GM23248 (cell line): ENCODE results near the gene JMJD6. TPM values are rescaled to one million over a fixed set of nuclear protein-coding genes. Genes with fewer than 3 reads are reported as not detected.
A peak's percentile ranks its signal among the peaks of the same experiment; 100 is the strongest.

Source experiments
- DNase-seq: peaks from one replicate; pipeline ENCODE4 v3.0.0-alpha.2; 2015
- H2AFZ ChIP-seq: fragments of 200-600 bp; sonication (generic); 2 replicates; pipeline ENCODE4 v1.6.1; 2016; ENCODE audit warnings: antibody characterized with exemption
- H3F3A ChIP-seq: fragments of 200-600 bp; sonication (generic); 2 replicates; pipeline ENCODE4 v1.6.1; 2016; ENCODE audit warnings: mild to moderate bottlenecking, antibody characterized with exemption, mixed run types; ENCODE audit not compliant: insufficient read depth
- H3K27ac ChIP-seq: fragments of 200-600 bp; sonication (generic); 2 replicates; pipeline ENCODE4 v1.5.1; 2016; ENCODE audit warnings: mild to moderate bottlenecking
- H3K27me3 ChIP-seq: fragments of 200-600 bp; sonication (generic); replicated peaks from 2 replicates; pipeline ENCODE4 v1.6.1; 2016; ENCODE audit warnings: mild to moderate bottlenecking; ENCODE audit not compliant: insufficient read depth
- H3K36me3 ChIP-seq: fragments of 200-600 bp; sonication (generic); 2 replicates; pipeline ENCODE4 v1.6.1; 2016; ENCODE audit warnings: low read depth, mild to moderate bottlenecking
- H3K4me1 ChIP-seq: fragments of 200-600 bp; sonication (generic); 2 replicates; pipeline ENCODE4 v1.6.1; 2016; ENCODE audit warnings: mild to moderate bottlenecking; ENCODE audit not compliant: insufficient read depth
- H3K4me2 ChIP-seq: fragments of 200-600 bp; sonication (generic); one replicate; pipeline ENCODE4 v1.6.1; 2016; ENCODE audit warnings: mild to moderate bottlenecking; ENCODE audit not compliant: unreplicated experiment
- H3K4me3 ChIP-seq: fragments of 200-600 bp; sonication (generic); 2 replicates; pipeline ENCODE4 v1.5.1; 2016; ENCODE audit warnings: mild to moderate bottlenecking
- H3K79me2 ChIP-seq: fragments of 200-600 bp; sonication (generic); 2 replicates; pipeline ENCODE4 v1.6.1; 2016; ENCODE audit warnings: mild to moderate bottlenecking; ENCODE audit not compliant: insufficient read depth
- H3K9ac ChIP-seq: fragments of 200-600 bp; sonication (generic); 2 replicates; pipeline ENCODE4 v1.6.1; 2016; ENCODE audit warnings: mild to moderate bottlenecking
- H3K9me2 ChIP-seq: fragments of 200-600 bp; sonication (generic); 2 replicates; pipeline ENCODE4 v1.6.1; 2016; ENCODE audit warnings: mixed run types, mild to moderate bottlenecking, moderate library complexity; ENCODE audit not compliant: insufficient read depth
- H3K9me3 ChIP-seq: fragments of 200-600 bp; sonication (generic); one replicate; pipeline ENCODE4 v1.6.1; 2017; ENCODE audit warnings: low read depth
- H4K20me1 ChIP-seq: fragments of 200-600 bp; sonication (generic); 2 replicates; pipeline ENCODE4 v1.6.0; 2016; ENCODE audit not compliant: insufficient read depth
- EZH2 ChIP-seq: fragments of 200-600 bp; sonication (generic); IDR thresholded peaks from 2 replicates; pipeline ENCODE4 v1.6.1; 2018; ENCODE audit warnings: antibody characterized with exemption, mild to moderate bottlenecking; ENCODE audit not compliant: insufficient read depth, poor library complexity, severe bottlenecking
- EZH2phosphoT487 ChIP-seq: fragments of 200-600 bp; sonication (generic); IDR thresholded peaks from 2 replicates; pipeline ENCODE4 v1.6.1; 2018; ENCODE audit warnings: antibody characterized with exemption, moderate library complexity, mild to moderate bottlenecking, low read depth; ENCODE audit not compliant: insufficient read depth
- WGBS, 2 experiments: methylation state at CpG; one replicate each; pipeline ENCODE4 v1.1.6; 2015 to 2017; ENCODE audit warnings: low lambda C conversion rate in 2 of 2, low coverage in 1 of 2; ENCODE audit errors: missing lambda C conversion rate in 2 of 2; 5-methylcytosine and 5-hydroxymethylcytosine counted together
- in situ Hi-C: fragments of 300-500 bp; cut with MboI; formaldehyde crosslinking; loops from 2 replicates; pipeline ENCODE4 v1.15.0; 2020
- polyA plus RNA-seq: library from polyadenylated mRNA; unstranded; fragments of >200 nt; fragmentation: Nextera tagmentation; extraction: Ambion mirVana; gene quantifications from 2 replicates; pipeline ENCODE4 v1.2.1, GENCODE V29; 2016
- total RNA-seq: library from RNA; depleted of rRNA; stranded (reverse); fragments of >200 nt; shearing (Covaris generic); gene quantifications from 2 replicates; pipeline ENCODE4 v1.2.3, GENCODE V29; 2014

Gene JMJD6
- total and polyA plus RNA-seq, 2 experiments from 2014 or later, result 19.0 to 40.0 TPM

GRCh38 chr17:76709077-76709950, 17.1 kb downstream of the JMJD6 start:
- H3K9me3 ChIP-seq, result no peaks in the 10 kb centered on the region
- H4K20me1 ChIP-seq, result peaks cover 7% of the 10 kb centered on the region; the same call in 1 of the 2 replicates
- H3K4me3 ChIP-seq, result peak overlapping the region; percentile 90
- H3K27me3 ChIP-seq, result no peaks in the 10 kb centered on the region
- peaks cover 30% of the 10 kb centered on the region for H3K4me1 ChIP-seq
- WGBS, 2 experiments, result 4 to 5% methylated on average over 29 of the region's 29 CpGs
- no peaks in the 10 kb centered on the region for H3K9me2 ChIP-seq
- H3K79me2 ChIP-seq, result peaks cover 88% of the 10 kb centered on the region
- no peak for TF ChIP-seq EZH2phosphoT487
- TF ChIP-seq EZH2, result no peak
- H3K27ac ChIP-seq, result peak overlapping the region; percentile 98
- H3F3A ChIP-seq, result peaks cover 44% of the 10 kb centered on the region
- no peak overlapping the region for H2AFZ ChIP-seq
- DNase-seq, result peak; percentile 98
- H3K9ac ChIP-seq, result peak overlapping the region; percentile 99
- H3K4me2 ChIP-seq, result peak overlapping the region; percentile 95
- in situ Hi-C loops, result no loop called here
- H3K36me3 ChIP-seq, result no peaks in the 10 kb centered on the region

GRCh38 chr17:76707985-76708807, 18.2 kb downstream of the JMJD6 start:
- H3K9me3 ChIP-seq, result no peaks in the 10 kb centered on the region
- 52 to 58% methylated on average over 14 of the region's 14 CpGs for WGBS, 2 experiments
- H3K9ac ChIP-seq, result peak overlapping the region; percentile 99
- in situ Hi-C loops, result no loop called here
- no peaks in the 10 kb centered on the region for H3K36me3 ChIP-seq
- peaks cover 7% of the 10 kb centered on the region; the same call in 1 of the 2 replicates for H4K20me1 ChIP-seq
- peak overlapping the region; percentile 98 for H3K27ac ChIP-seq
- H2AFZ ChIP-seq, result no peak overlapping the region
- peaks cover 88% of the 10 kb centered on the region for H3K79me2 ChIP-seq
- H3K4me2 ChIP-seq, result peak overlapping the region; percentile 95
- H3K4me3 ChIP-seq, result peak overlapping the region; percentile 90
- H3F3A ChIP-seq, result peaks cover 41% of the 10 kb centered on the region
- no peaks in the 10 kb centered on the region for H3K9me2 ChIP-seq
- peaks cover 29% of the 10 kb centered on the region for H3K4me1 ChIP-seq
- no peaks in the 10 kb centered on the region for H3K27me3 ChIP-seq
- no peak for DNase-seq
- no peak for TF ChIP-seq EZH2phosphoT487
- no peak for TF ChIP-seq EZH2

GRCh38 chr17:76706817-76707216, 19.6 kb downstream of the JMJD6 start:
- no peak overlapping the region for H3K9ac ChIP-seq
- TF ChIP-seq EZH2phosphoT487 (no peak), EZH2 (no peak)
- H3K9me3 ChIP-seq, result no peaks in the 10 kb centered on the region
- no peaks in the 10 kb centered on the region for H3K9me2 ChIP-seq
- H3K36me3 ChIP-seq, result no peaks in the 10 kb centered on the region
- peaks cover 88% of the 10 kb centered on the region for H3K79me2 ChIP-seq
- no peaks in the 10 kb centered on the region for H3K27me3 ChIP-seq
- peaks cover 7% of the 10 kb centered on the region; the same call in 1 of the 2 replicates for H4K20me1 ChIP-seq
- no peak overlapping the region for H3K4me2 ChIP-seq
- peaks cover 37% of the 10 kb centered on the region for H3F3A ChIP-seq
- no peak for DNase-seq
- no peak overlapping the region for H2AFZ ChIP-seq
- 82 to 84% methylated on average over 3 of the region's 3 CpGs for WGBS, 2 experiments
- in situ Hi-C loops, result no loop called here
- H3K27ac ChIP-seq, result no peak overlapping the region
- H3K4me3 ChIP-seq, result no peak overlapping the region
- peaks cover 32% of the 10 kb centered on the region for H3K4me1 ChIP-seq

GRCh38 chr17:76704805-76705204, 21.6 kb downstream of the JMJD6 start:
- Histone ChIP-seq H3K9me3 (no peaks in the 10 kb centered on the region), H3K4me1 (peaks cover 43% of the 10 kb centered on the region), H3K4me3 (no peak overlapping the region), H3K9me2 (no peaks in the 10 kb centered on the region), H2AFZ (no peak overlapping the region), H3K79me2 (peaks cover 97% of the 10 kb centered on the region), H3K27me3 (no peaks in the 10 kb centered on the region), H4K20me1 (peaks cover 7% of the 10 kb centered on the region; the same call in 1 of the 2 replicates), H3F3A (peaks cover 38% of the 10 kb centered on the region), H3K9ac (no peak overlapping the region; the same call in 1 of the 2 replicates), H3K4me2 (no peak overlapping the region), H3K27ac (no peak overlapping the region), H3K36me3 (no peaks in the 10 kb centered on the region)
- no peak for DNase-seq
- in situ Hi-C loops, result no loop called here
- no peak for TF ChIP-seq EZH2phosphoT487
- no peak for TF ChIP-seq EZH2
- WGBS, 2 experiments, result 56 to 57% methylated on average over 4 of the region's 4 CpGs
